Measurements from ENCODE around the gene VSTM4.

DNA sequence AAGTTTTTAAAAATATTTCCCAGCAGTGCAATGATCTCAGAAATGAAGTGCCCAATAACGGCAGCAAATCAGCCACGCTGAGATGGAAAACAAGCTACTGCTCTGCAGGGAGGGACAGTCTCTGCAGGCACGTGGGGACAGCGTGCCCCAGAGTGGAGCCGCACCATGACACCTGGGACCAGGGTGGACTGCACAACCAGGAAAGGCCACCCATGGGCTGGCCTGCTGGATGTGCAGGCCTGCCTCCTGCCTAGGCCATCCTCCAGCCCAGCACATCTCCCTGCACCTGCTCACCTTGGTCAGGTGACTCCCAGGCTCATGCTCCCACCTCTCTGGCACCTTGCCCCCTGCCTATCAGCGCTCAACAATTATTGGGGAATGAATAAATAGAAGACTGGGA is 80.4 kb downstream of the VSTM4 start:
- TF ChIP-seq CTCF (conservative IDR thresholded peaks at IDR 0.05; ENCODE audit: low read length) (no peak), EZH2phosphoT487 (IDR thresholded peaks at IDR 0.05; ENCODE audit: borderline replicate concordance, low read depth, low read length) (no peak)
